Measurements from ENCODE around the gene CTU1. TPM values are rescaled to one million over a fixed set of nuclear protein-coding genes. Genes with fewer than 3 reads are reported as not detected.

CTU1 gene
- polyA plus RNA-seq, 4 donors = 2.8 to 4.7 (median 3.8) TPM

- DNase-seq (ENCODE audit: low read depth in 4 of 4, low spot score in 2 of 4) = no peak
Observed at GRCh38 chr19:51107406-51108065, 673 bp downstream of the CTU1 start.

- DNase-seq (ENCODE audit: low read depth in 4 of 4, low spot score in 2 of 4) = no peak
Observed at GRCh38 chr19:51103926-51104341, 4.3 kb downstream of the CTU1 start.

GRCh38 chr19:51102991-51103390, 5.2 kb downstream of the CTU1 start:
- no peak for DNase-seq (ENCODE audit: low read depth in 4 of 4, low spot score in 2 of 4)

GRCh38 chr19:51101171-51101865, 6.9 kb downstream of the CTU1 start:
- DNase-seq (ENCODE audit: low read depth in 4 of 4, low spot score in 2 of 4) = no peak

GRCh38 chr19:51100601-51101000, 7.6 kb downstream of the CTU1 start:
- no peak for DNase-seq (ENCODE audit: low read depth in 4 of 4, low spot score in 2 of 4)

- DNase-seq (ENCODE audit: low read depth in 4 of 4, low spot score in 2 of 4) = no peak
Observed at GRCh38 chr19:51099047-51099382, 9.2 kb downstream of the CTU1 start.

GRCh38 chr19:51098365-51099046, 9.7 kb downstream of the CTU1 start:
- DNase-seq (ENCODE audit: low read depth in 4 of 4, low spot score in 2 of 4) = peak in 1 of 4 donors; percentile 40

- DNase-seq (ENCODE audit: low read depth in 4 of 4, low spot score in 2 of 4) = no peak
Observed at GRCh38 chr19:51097796-51098195, 10.4 kb downstream of the CTU1 start.

- no peak for DNase-seq (ENCODE audit: low read depth in 4 of 4, low spot score in 2 of 4)
Observed at GRCh38 chr19:51097166-51097738, 11.0 kb downstream of the CTU1 start.

- DNase-seq (ENCODE audit: low read depth in 4 of 4, low spot score in 2 of 4) = no peak
Observed at GRCh38 chr19:51096473-51097165, 11.6 kb downstream of the CTU1 start.

GRCh38 chr19:51094696-51095279, 13.4 kb downstream of the CTU1 start:
- peak in 1 of 4 donors; percentile 34 for DNase-seq (ENCODE audit: low read depth in 4 of 4, low spot score in 2 of 4)

GRCh38 chr19:51093510-51094345, 14.5 kb downstream of the CTU1 start:
- no peak for DNase-seq (ENCODE audit: low read depth in 4 of 4, low spot score in 2 of 4)

- DNase-seq (ENCODE audit: low read depth in 4 of 4, low spot score in 2 of 4) = no peak
Observed at GRCh38 chr19:51093101-51093500, 15.1 kb downstream of the CTU1 start.

GRCh38 chr19:51091895-51092873, 16.0 kb downstream of the CTU1 start:
- DNase-seq (ENCODE audit: low read depth in 4 of 4, low spot score in 2 of 4) = no peak

- DNase-seq (ENCODE audit: low read depth in 4 of 4, low spot score in 2 of 4) = no peak
Observed at GRCh38 chr19:51091126-51091525, 17.1 kb downstream of the CTU1 start.

- DNase-seq (ENCODE audit: low read depth in 4 of 4, low spot score in 2 of 4) = no peak
Observed at GRCh38 chr19:51090471-51090870, 17.7 kb downstream of the CTU1 start.

- no peak for DNase-seq (ENCODE audit: low read depth in 4 of 4, low spot score in 2 of 4)
Observed at GRCh38 chr19:51089786-51090185, 18.4 kb downstream of the CTU1 start.

- no peak for DNase-seq (ENCODE audit: low read depth in 4 of 4, low spot score in 2 of 4)
Observed at GRCh38 chr19:51086153-51086850, 21.9 kb downstream of the CTU1 start.

Measured in left renal cortex interstitium (tissue), 4 donors.